Measurements from ENCODE around the gene KIF21A.

The KIF21A gene

GRCh38 chr12:39429809-39430208 is 13.1 kb downstream of the KIF21A start:
- Histone ChIP-seq H2AFZ (ENCODE audit: low read length) (no peak overlapping the region), H3K4me2 (ENCODE audit: low read depth, low read length) (no peak overlapping the region)

GRCh38 chr12:39427360-39427808 is 15.5 kb downstream of the KIF21A start:
- Histone ChIP-seq H3K9me2 (replicated peaks; ENCODE audit: insufficient read depth, low read length) (no peaks in the 10 kb centered on the region), H3K79me2 (ENCODE audit: low read length) (peaks cover 19% of the 10 kb centered on the region), H3K27ac (ENCODE audit: low read length) (no peak overlapping the region), H3K4me1 (ENCODE audit: low read length) (no peaks in the 10 kb centered on the region), H4K20me1 (ENCODE audit: insufficient read depth, low read length) (no peaks in the 10 kb centered on the region), H3K4me3 (ENCODE audit: low read length) (no peak overlapping the region), H3K36me3 (replicated peaks; ENCODE audit: insufficient read depth, low read length) (no peaks in the 10 kb centered on the region), H3K4me2 (ENCODE audit: low read depth, low read length) (no peak overlapping the region), H3K9ac (ENCODE audit: low read length) (no peak overlapping the region), H3K27me3 (replicated peaks; ENCODE audit: insufficient read depth, low read length) (no peaks in the 10 kb centered on the region), H3F3A (ENCODE audit: insufficient read depth, low read length) (no peaks in the 10 kb centered on the region), H3K9me3 (replicated peaks; ENCODE audit: insufficient read depth, low read length) (no peaks in the 10 kb centered on the region), H2AFZ (ENCODE audit: low read length) (no peak overlapping the region)
- DNase-seq, result no peak
- TF ChIP-seq CTCF (IDR thresholded peaks at IDR 0.05; ENCODE audit: low read length), result no peak
- TF ChIP-seq EZH2 (optimal IDR thresholded peaks at IDR 0.05; ENCODE audit: low read depth, low read length), result no peak
- TF ChIP-seq EZH2phosphoT487 (IDR thresholded peaks at IDR 0.05; ENCODE audit: low read length), result no peak

More at GRCh38 chr12:39429809-39430208, 13.1 kb downstream of the KIF21A start:
- Histone ChIP-seq H3K36me3 (replicated peaks; ENCODE audit: insufficient read depth, low read length) (no peaks in the 10 kb centered on the region), H3K27me3 (replicated peaks; ENCODE audit: insufficient read depth, low read length) (no peaks in the 10 kb centered on the region), H3K79me2 (ENCODE audit: low read length) (peaks cover 25% of the 10 kb centered on the region), H3K4me3 (ENCODE audit: low read length) (no peak overlapping the region), H3K4me1 (ENCODE audit: low read length) (no peaks in the 10 kb centered on the region), H3F3A (ENCODE audit: insufficient read depth, low read length) (no peaks in the 10 kb centered on the region), H3K9ac (ENCODE audit: low read length) (no peak overlapping the region), H3K27ac (ENCODE audit: low read length) (no peak overlapping the region), H3K9me2 (replicated peaks; ENCODE audit: insufficient read depth, low read length) (no peaks in the 10 kb centered on the region), H4K20me1 (ENCODE audit: insufficient read depth, low read length) (no peaks in the 10 kb centered on the region), H3K9me3 (replicated peaks; ENCODE audit: insufficient read depth, low read length) (no peaks in the 10 kb centered on the region)
- TF ChIP-seq EZH2 (optimal IDR thresholded peaks at IDR 0.05; ENCODE audit: low read depth, low read length) (no peak), EZH2phosphoT487 (IDR thresholded peaks at IDR 0.05; ENCODE audit: low read length) (no peak), CTCF (IDR thresholded peaks at IDR 0.05; ENCODE audit: low read length) (no peak)
- DNase-seq, result no peak

GRCh38 chr12:39426636-39427240 is 16.2 kb downstream of the KIF21A start:
- Histone ChIP-seq H3K4me3 (ENCODE audit: low read length) (no peak overlapping the region), H3F3A (ENCODE audit: insufficient read depth, low read length) (no peaks in the 10 kb centered on the region), H3K9me2 (replicated peaks; ENCODE audit: insufficient read depth, low read length) (no peaks in the 10 kb centered on the region), H3K4me2 (ENCODE audit: low read depth, low read length) (no peak overlapping the region), H3K27ac (ENCODE audit: low read length) (no peak overlapping the region), H3K27me3 (replicated peaks; ENCODE audit: insufficient read depth, low read length) (no peaks in the 10 kb centered on the region), H3K9me3 (replicated peaks; ENCODE audit: insufficient read depth, low read length) (no peaks in the 10 kb centered on the region), H3K79me2 (ENCODE audit: low read length) (peaks cover 22% of the 10 kb centered on the region), H2AFZ (ENCODE audit: low read length) (no peak overlapping the region), H3K4me1 (ENCODE audit: low read length) (no peaks in the 10 kb centered on the region), H3K36me3 (replicated peaks; ENCODE audit: insufficient read depth, low read length) (no peaks in the 10 kb centered on the region), H3K9ac (ENCODE audit: low read length) (no peak overlapping the region), H4K20me1 (ENCODE audit: insufficient read depth, low read length) (no peaks in the 10 kb centered on the region)
- TF ChIP-seq CTCF (IDR thresholded peaks at IDR 0.05; ENCODE audit: low read length) (no peak), EZH2phosphoT487 (IDR thresholded peaks at IDR 0.05; ENCODE audit: low read length) (no peak), EZH2 (optimal IDR thresholded peaks at IDR 0.05; ENCODE audit: low read depth, low read length) (no peak)
- DNase-seq, result no peak

Data from MM.1S (cell line).